HCT116 (cell line): Measurements from ENCODE around the gene EIF3F.

Experiments used
- CEBPB ChIP-seq: IDR thresholded peaks from 2 replicates; pipeline ENCODE4 v1.6.1; 2012; ENCODE audit warnings: low read depth
- EGR1 ChIP-seq: IDR thresholded peaks from 2 replicates; pipeline ENCODE4 v1.6.1; 2012; ENCODE audit warnings: low read depth
- EZH2 ChIP-seq: fragments of 200-600 bp; sonication (generic); IDR thresholded peaks from 2 replicates; pipeline ENCODE4 v1.6.1; 2017; ENCODE audit warnings: antibody characterized with exemption, mixed run types
- EZH2phosphoT487 ChIP-seq: fragments of 200-600 bp; IDR thresholded peaks from 2 replicates; pipeline ENCODE4 v1.6.1; 2018; ENCODE audit warnings: antibody characterized with exemption, borderline replicate concordance
- POLR2A ChIP-seq: IDR thresholded peaks from 2 replicates; pipeline ENCODE4 v1.7.0; 2011; ENCODE audit warnings: borderline replicate concordance; ENCODE audit not compliant: insufficient read depth, insufficient read length; ENCODE audit errors: extremely low read depth
- POLR2AphosphoS5 ChIP-seq: IDR thresholded peaks from 2 replicates; pipeline ENCODE4 v1.6.1; 2011; ENCODE audit warnings: mild to moderate bottlenecking, low read depth, low read length, moderate library complexity
- SIN3A ChIP-seq: IDR thresholded peaks from 2 replicates; pipeline ENCODE4 v1.6.1; 2012; ENCODE audit warnings: low read depth
- SP1 ChIP-seq: IDR thresholded peaks from 2 replicates; pipeline ENCODE4 v1.6.1; 2012; ENCODE audit warnings: low read depth
- TCF7L2 ChIP-seq: IDR thresholded peaks from 2 replicates; pipeline ENCODE4 v1.7.0; 2011; ENCODE audit warnings: borderline replicate concordance, inconsistent platforms; ENCODE audit not compliant: insufficient read depth, insufficient read length; ENCODE audit errors: extremely low read depth
- YY1 ChIP-seq: IDR thresholded peaks from 2 replicates; pipeline ENCODE4 v1.6.1; 2011; ENCODE audit warnings: low read length, low read depth, moderate library complexity, mild to moderate bottlenecking; ENCODE audit not compliant: insufficient replicate concordance; ENCODE audit errors: extremely low read depth
- ZNF274 ChIP-seq: fragments of 200-500 bp; sonication (Bioruptor generic); IDR thresholded peaks from 2 replicates; pipeline ENCODE4 v1.6.1; 2014; ENCODE audit warnings: mild to moderate bottlenecking, low read depth, low read length, inconsistent platforms
- TF ChIP-seq, protein P1 (sequence below): IDR thresholded peaks from 2 replicates; pipeline ENCODE4 v1.6.1; 2012; ENCODE audit warnings: low read depth
- TF ChIP-seq, protein P2 (sequence below), 3 experiments: fragments of 200-600 bp in 1 of 3; sonication (generic) in 1 of 3; IDR thresholded peaks in 2 of 3; conservative IDR thresholded peaks in 1 of 3; 2 replicates each; pipeline ENCODE4 v1.5.1; 2012 to 2017; ENCODE audit warnings: low read depth in 2 of 3, low read length in 2 of 3, antibody characterized with exemption in 1 of 3, borderline replicate concordance in 1 of 3, control low read depth in 1 of 3, mild to moderate bottlenecking in 1 of 3, mixed read lengths in 1 of 3, mixed run types in 1 of 3, moderate library complexity in 1 of 3; ENCODE audit not compliant: insufficient read depth in 1 of 3

DNA sequence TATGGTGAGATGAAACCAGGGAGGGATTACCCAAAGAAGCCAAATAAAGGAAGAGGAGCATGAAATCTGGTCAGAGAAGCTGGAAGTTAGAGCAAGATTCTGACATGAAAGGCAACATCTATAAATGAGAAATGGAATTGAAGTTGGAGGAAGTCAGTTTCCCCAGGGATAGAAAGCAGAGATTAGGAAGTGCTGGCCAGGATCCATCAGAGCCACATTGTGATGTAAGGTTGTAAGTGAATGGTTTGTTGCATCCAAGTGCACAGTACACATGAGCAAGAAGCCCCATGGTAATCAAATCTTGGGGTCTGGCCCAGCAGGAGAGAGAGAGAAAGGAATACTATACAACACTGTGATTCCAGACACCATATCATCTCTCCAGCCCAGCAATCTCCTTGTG lies 15.3 kb upstream of the EIF3F start:
- TF ChIP-seq, protein P1, sequence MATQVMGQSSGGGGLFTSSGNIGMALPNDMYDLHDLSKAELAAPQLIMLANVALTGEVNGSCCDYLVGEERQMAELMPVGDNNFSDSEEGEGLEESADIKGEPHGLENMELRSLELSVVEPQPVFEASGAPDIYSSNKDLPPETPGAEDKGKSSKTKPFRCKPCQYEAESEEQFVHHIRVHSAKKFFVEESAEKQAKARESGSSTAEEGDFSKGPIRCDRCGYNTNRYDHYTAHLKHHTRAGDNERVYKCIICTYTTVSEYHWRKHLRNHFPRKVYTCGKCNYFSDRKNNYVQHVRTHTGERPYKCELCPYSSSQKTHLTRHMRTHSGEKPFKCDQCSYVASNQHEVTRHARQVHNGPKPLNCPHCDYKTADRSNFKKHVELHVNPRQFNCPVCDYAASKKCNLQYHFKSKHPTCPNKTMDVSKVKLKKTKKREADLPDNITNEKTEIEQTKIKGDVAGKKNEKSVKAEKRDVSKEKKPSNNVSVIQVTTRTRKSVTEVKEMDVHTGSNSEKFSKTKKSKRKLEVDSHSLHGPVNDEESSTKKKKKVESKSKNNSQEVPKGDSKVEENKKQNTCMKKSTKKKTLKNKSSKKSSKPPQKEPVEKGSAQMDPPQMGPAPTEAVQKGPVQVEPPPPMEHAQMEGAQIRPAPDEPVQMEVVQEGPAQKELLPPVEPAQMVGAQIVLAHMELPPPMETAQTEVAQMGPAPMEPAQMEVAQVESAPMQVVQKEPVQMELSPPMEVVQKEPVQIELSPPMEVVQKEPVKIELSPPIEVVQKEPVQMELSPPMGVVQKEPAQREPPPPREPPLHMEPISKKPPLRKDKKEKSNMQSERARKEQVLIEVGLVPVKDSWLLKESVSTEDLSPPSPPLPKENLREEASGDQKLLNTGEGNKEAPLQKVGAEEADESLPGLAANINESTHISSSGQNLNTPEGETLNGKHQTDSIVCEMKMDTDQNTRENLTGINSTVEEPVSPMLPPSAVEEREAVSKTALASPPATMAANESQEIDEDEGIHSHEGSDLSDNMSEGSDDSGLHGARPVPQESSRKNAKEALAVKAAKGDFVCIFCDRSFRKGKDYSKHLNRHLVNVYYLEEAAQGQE, result no peak
- no peak for TF ChIP-seq EGR1
- TF ChIP-seq, protein P2, sequence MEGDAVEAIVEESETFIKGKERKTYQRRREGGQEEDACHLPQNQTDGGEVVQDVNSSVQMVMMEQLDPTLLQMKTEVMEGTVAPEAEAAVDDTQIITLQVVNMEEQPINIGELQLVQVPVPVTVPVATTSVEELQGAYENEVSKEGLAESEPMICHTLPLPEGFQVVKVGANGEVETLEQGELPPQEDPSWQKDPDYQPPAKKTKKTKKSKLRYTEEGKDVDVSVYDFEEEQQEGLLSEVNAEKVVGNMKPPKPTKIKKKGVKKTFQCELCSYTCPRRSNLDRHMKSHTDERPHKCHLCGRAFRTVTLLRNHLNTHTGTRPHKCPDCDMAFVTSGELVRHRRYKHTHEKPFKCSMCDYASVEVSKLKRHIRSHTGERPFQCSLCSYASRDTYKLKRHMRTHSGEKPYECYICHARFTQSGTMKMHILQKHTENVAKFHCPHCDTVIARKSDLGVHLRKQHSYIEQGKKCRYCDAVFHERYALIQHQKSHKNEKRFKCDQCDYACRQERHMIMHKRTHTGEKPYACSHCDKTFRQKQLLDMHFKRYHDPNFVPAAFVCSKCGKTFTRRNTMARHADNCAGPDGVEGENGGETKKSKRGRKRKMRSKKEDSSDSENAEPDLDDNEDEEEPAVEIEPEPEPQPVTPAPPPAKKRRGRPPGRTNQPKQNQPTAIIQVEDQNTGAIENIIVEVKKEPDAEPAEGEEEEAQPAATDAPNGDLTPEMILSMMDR (IDR thresholded peaks at IDR 0.05 in 2 of 3, conservative IDR thresholded peaks at IDR 0.05 in 1 of 3; ENCODE audit: borderline replicate concordance in 1 of 3, insufficient read depth in 1 of 3, low read depth in 2 of 3, low read length in 2 of 3), result no peak
- TF ChIP-seq POLR2AphosphoS5, result no peak
- no peak for TF ChIP-seq ZNF274
- TF ChIP-seq SP1, result no peak
- TF ChIP-seq SIN3A, result no peak
- TF ChIP-seq CEBPB, result no peak
- TF ChIP-seq POLR2A, result no peak
- no peak for TF ChIP-seq YY1
- TF ChIP-seq EZH2, result no peak
- no peak for TF ChIP-seq EZH2phosphoT487
- no peak for TF ChIP-seq TCF7L2
